K562 treated with DMSO at 1 percent for 4 hours (cell line): Measurements from ENCODE around the gene TIMM8B. TPM values are rescaled to one million over a fixed set of nuclear protein-coding genes. Genes with fewer than 3 reads are reported as not detected.

Experiments
- total RNA-seq: library from RNA; unstranded; fragments of 300-600 nt; gene quantifications from 2 replicates; pipeline ENCODE4 v1.2.3, GENCODE V29; 2022; ENCODE audit not compliant: insufficient read depth

Gene TIMM8B, protein sequence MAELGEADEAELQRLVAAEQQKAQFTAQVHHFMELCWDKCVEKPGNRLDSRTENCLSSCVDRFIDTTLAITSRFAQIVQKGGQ
- 45.8 and 65.1 TPM in 2 replicates for total RNA-seq

DNA sequence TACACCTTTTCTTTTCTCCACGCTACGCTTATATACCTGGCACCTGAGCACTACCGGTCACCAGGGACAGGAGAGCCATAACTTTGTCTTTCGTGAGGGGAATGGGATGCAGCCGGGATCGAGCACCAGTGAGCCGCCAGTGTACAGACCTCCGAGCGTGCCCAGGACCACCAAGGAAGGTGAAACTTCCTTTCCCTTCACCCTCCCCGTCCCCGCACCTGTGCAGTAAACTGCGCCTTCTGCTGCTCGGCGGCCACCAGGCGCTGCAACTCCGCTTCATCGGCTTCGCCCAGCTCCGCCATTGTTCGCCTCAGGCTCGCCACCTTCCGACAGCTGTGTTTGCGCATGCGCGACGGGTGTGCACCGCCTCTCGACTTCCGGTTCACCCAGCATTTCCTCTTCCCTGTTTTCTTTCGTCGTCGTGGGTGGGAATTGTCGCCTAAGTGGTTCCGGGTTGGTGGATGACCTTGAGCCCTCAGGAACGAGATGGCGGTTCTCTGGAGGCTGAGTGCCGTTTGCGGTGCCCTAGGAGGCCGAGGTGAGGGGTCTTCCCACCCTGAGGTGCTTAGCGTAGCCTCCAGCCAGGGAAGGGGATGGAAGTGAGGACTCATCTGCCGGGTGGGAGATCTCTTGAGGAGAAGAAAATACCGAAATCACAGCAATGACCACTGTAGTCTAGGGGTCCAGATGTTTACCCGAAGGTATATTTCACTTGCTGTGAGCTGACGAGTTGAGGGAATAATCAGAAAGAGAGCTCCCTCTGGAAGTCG, at the start of gene TIMM8B, which contains the start of gene SDHD:
Gene TIMM8B (minus strand): TSS at position 335 of the 770 bp plus-strand sequence. CDS start 33 bp downstream, at position 302.
Gene SDHD (plus strand): TSS at position 452 of the 770 bp plus-strand sequence. CDS start 35 bp downstream, at position 487.

DNA sequence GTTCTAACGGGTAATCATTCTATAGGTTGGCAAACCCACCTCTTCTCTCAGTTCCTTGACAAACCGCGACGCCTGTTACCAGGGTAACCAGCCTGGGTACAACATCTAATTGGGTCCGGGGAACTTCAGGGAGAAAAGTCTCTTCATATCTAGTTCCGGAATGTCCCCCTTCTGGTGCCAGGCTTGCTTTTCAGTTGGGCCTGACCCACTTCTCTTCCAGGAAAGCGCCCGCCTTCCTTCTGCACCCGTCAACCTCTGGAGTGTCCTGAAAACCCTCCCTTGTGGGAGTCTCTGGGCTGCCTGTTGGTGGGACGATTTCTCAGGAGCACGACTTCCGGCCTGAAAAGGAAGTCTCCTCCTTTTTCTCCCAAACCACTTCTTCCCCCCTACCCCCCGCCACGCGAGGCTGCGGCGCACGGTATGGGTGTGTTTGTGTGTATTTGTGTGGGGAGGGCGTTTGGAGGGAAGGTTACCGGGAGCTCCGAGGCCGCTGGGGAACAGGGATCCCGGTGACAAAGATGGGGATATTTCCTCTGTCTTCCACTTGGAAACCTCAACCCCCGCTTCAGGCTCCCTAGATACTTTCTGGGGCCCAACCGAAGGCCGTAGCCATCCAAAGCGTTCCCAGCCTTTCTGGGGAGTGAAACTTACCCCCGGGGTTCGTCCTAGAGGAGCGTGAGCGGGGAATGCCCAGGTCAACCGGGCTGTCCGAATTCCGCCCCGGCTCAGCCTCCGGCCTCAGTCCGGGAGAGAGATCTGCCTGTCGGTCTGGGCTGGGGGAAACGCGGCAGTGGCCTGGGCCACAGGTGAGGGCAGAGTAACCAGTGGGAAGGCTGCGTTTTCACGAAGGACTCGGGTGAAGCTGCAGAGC, 12.4 kb downstream of the TIMM8B start, which contains the start of the genes NKAPD1 and PIH1D2:
Gene NKAPD1 (plus strand): TSS at position 359 of the 871 bp plus-strand sequence. CDS start 1,276 bp downstream, outside the sequence.
Gene PIH1D2 (minus strand): TSS at position 77 of the 871 bp plus-strand sequence. CDS start 843 bp downstream, outside the sequence.

Other genes starting within 250 kb of the TIMM8B start
- gene ALG9, start 215.2 kb downstream of the TIMM8B start, total RNA-seq, result 13.7 and 16.7 TPM in 2 replicates
- 0.74 and 0.84 TPM in 2 replicates for gene FDXACB1, start 207.6 kb downstream of the TIMM8B start, total RNA-seq
- gene CFAP68, start 207.2 kb downstream of the TIMM8B start, total RNA-seq, result 23.6 and 32.1 TPM in 2 replicates
- not detected in 2 replicates for gene CRYAB, start 175.0 kb downstream of the TIMM8B start, total RNA-seq
- gene HSPB2, start 174.0 kb downstream of the TIMM8B start, total RNA-seq, result not detected in 2 replicates
- gene C11orf52, start 167.8 kb downstream of the TIMM8B start, total RNA-seq, result 0.71 TPM in 1 of 2 replicates, not detected in the other
- 1.4 and 1.9 TPM in 2 replicates for gene DIXDC1, start 149.4 kb downstream of the TIMM8B start, total RNA-seq
- 35.0 and 35.8 TPM in 2 replicates for gene DLAT, start 61.3 kb downstream of the TIMM8B start, total RNA-seq
- 1.2 TPM in 1 of 2 replicates, not detected in the other for gene PIH1D2, start 12.7 kb downstream of the TIMM8B start, total RNA-seq
- gene NKAPD1, start 12.5 kb downstream of the TIMM8B start, total RNA-seq, result 13.3 and 13.5 TPM in 2 replicates
- 96.8 and 108 TPM in 2 replicates for gene SDHD, start 117 bp upstream of the TIMM8B start, total RNA-seq
- gene IL18, start 77.3 kb upstream of the TIMM8B start, total RNA-seq, result 19.1 and 23.1 TPM in 2 replicates
- gene TEX12, start 80.6 kb upstream of the TIMM8B start, total RNA-seq, result not detected in 2 replicates
- gene BCO2, start 88.8 kb upstream of the TIMM8B start, total RNA-seq, result 2.0 TPM in 1 of 2 replicates, not detected in the other
- gene PTS, start 139.7 kb upstream of the TIMM8B start, total RNA-seq, result 12.3 and 12.5 TPM in 2 replicates
- not detected in 2 replicates for gene PLET1, start 174.1 kb upstream of the TIMM8B start, total RNA-seq